ENCODE results near the gene PROCR. TPM values are rescaled to one million over a fixed set of nuclear protein-coding genes. Genes with fewer than 3 reads are reported as not detected.
"Not testable (repeated sequence)": the region's sequence is repeated elsewhere in the genome, so short reads cannot be mapped to it uniquely, and the experiment has no call there.

Gene PROCR
- total RNA-seq, 8 experiments from 2014 or later, result 0.11 to 60.3 (median 3.6) TPM; not detected in 1

- H3K4me1 ChIP-seq (replicated peaks in 1 of 2); H3K27ac ChIP-seq; in situ Hi-C loops (cut with MboI; ENCODE audit: low pct_unique_long_range_greater_than_20kb in 2 of 9, low sequenced_read_pairs in 9 of 9, unreplicated experiment in 9 of 9); ATAC-seq (replicated peaks in 6 of 8); H3K4me3 ChIP-seq: not testable (repeated sequence)
- WGBS, 10 experiments, result 43 to 100% (median 69%) methylated on average over 1 to 4 of the region's 4 CpGs; no CpG with 5 or more reads in 1 of the 10 experiments
Observed at GRCh38 chr20:35168701-35169409, 3.0 kb upstream of the PROCR start.

DNA sequence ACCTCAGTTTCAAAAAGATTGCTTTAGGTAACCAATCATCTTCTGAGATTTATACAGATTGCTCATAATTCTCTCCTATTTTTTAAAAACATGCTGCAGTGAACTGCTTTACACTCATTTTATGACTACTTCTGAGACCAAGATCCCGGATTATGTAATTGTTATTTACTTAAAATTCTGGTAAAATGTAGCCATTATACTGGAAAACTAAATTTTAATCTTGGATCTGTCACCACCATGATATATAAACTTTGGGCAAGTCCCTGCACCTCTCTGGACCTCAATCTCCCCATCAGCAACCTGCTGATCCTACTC is 477 bp upstream of the PROCR start:
- Histone ChIP-seq H3K4me1 (replicated peaks in 1 of 2) (no peaks in the 10 kb centered on the region), H3K27ac (no peak overlapping the region), H3K4me3 (no peak overlapping the region)
- in situ Hi-C loops (cut with MboI; ENCODE audit: low pct_unique_long_range_greater_than_20kb in 2 of 9, low sequenced_read_pairs in 9 of 9, unreplicated experiment in 9 of 9), result no loop called here
- WGBS, 10 experiments, result 0 to 100% (median 48%) methylated on average over 1 of the region's 1 CpG; no CpG with 5 or more reads in 2 of the 10 experiments
- no peak for ATAC-seq (replicated peaks in 6 of 8)

GRCh38 chr20:35172434-35172806 is 548 bp downstream of the PROCR start:
- H3K27ac ChIP-seq, result no peak overlapping the region
- in situ Hi-C loops (cut with MboI; ENCODE audit: low pct_unique_long_range_greater_than_20kb in 2 of 9, low sequenced_read_pairs in 9 of 9, unreplicated experiment in 9 of 9), result no loop called here
- H3K4me1 ChIP-seq (replicated peaks in 1 of 2), result no peaks in the 10 kb centered on the region
- ATAC-seq (replicated peaks in 6 of 8), result no peak
- H3K4me3 ChIP-seq, result no peak overlapping the region
- WGBS, 10 experiments, result 10 to 94% (median 78%) methylated on average over 1 to 3 of the region's 3 CpGs; no CpG with 5 or more reads in 3 of the 10 experiments

DNA sequence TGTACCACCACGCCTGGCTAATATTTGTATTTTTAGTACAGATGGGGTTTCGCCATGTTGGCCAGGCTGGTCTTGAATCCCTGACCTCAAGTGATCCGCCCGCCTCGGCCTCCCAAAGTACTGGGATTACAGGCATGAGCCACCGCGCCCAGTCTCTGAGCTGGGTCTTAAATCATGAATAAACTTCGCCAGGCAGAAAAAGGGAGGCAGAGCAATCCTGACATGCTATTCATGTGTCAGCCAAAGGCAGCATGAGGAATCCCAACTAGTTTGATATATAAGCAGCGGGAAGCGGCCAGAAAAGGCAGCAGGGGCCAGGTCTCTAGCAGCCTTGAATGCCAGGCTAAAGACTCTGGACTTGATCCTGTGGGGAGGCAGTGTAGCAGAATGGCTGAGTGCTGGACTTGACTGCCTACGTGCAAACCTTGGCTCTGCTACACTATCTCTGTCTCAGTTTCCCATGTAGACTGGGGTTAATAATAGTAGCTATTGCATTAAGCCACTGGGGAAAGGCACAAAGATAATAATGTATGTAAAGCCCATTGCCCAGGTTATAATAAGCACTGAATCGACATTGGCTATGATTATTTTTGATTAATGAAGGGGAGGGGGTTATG is 1.8 kb downstream of the PROCR start:
- ATAC-seq (replicated peaks in 6 of 8), result peak in 2 of 8 experiments; percentile 9 to 25
- no peak overlapping the region for H3K27ac ChIP-seq
- no peak overlapping the region for H3K4me3 ChIP-seq
- in situ Hi-C loops (cut with MboI; ENCODE audit: low pct_unique_long_range_greater_than_20kb in 2 of 9, low sequenced_read_pairs in 9 of 9, unreplicated experiment in 9 of 9), result no loop called here
- H3K4me1 ChIP-seq (replicated peaks in 1 of 2), result no peaks in the 10 kb centered on the region
- 17 to 100% (median 83%) methylated on average over 1 to 12 of the region's 12 CpGs; no CpG with 5 or more reads in 1 of the 10 experiments for WGBS, 10 experiments

DNA sequence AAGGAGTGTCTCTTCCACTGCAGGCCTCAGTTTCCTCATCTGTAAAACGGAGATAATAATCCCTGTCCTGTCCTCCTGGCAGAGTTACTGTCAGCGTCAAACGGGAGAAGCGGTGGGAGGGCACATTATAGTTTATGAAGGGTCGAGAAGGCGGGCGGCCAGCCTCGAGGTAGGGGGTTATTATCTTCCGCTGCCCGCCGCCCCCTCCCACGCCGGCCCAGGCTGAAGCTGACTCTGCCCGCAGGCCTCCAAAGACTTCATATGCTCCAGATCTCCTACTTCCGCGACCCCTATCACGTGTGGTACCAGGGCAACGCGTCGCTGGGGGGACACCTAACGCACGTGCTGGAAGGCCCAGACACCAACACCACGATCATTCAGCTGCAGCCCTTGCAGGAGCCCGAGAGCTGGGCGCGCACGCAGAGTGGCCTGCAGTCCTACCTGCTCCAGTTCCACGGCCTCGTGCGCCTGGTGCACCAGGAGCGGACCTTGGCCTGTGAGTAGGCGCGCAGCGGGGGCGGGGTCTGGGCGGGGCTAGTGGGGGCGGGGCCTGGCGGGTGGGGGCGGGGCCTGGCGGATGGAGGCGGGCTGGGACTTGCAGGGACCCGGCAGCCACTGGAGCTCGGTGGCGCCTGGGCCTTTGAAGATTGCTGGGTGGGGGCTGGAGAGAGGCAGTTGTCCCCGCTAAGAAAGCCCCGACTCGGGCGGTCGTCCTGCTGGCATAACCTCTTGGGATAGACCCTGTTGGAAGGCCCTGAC is 2.8 kb downstream of the PROCR start:
- in situ Hi-C loops (cut with MboI; ENCODE audit: low pct_unique_long_range_greater_than_20kb in 2 of 9, low sequenced_read_pairs in 9 of 9, unreplicated experiment in 9 of 9), result no loop called here
- WGBS, 10 experiments, result 60 to 100% (median 70%) methylated on average over 1 to 9 of the region's 49 CpGs; no CpG with 5 or more reads in 4 of the 10 experiments
- ATAC-seq (replicated peaks in 6 of 8), result peak in 2 of 8 experiments; percentile 16 to 29

GRCh38 chr20:35176132-35176531 is 4.3 kb downstream of the PROCR start:
- in situ Hi-C loops (cut with MboI; ENCODE audit: low pct_unique_long_range_greater_than_20kb in 2 of 9, low sequenced_read_pairs in 9 of 9, unreplicated experiment in 9 of 9), result no loop called here
- no peak for ATAC-seq (replicated peaks in 6 of 8)
- 85 to 100% (median 100%) methylated on average over 1 to 5 of the region's 14 CpGs; no CpG with 5 or more reads in 6 of the 10 experiments for WGBS, 10 experiments
- no peak overlapping the region for H3K27ac ChIP-seq
- no peaks in the 10 kb centered on the region for H3K4me1 ChIP-seq (replicated peaks in 1 of 2)
- H3K4me3 ChIP-seq, result no peak overlapping the region

More for the DNA sequence above, 2.8 kb downstream of the PROCR start:
- Histone ChIP-seq H3K27ac (no peak overlapping the region), H3K4me1 (replicated peaks in 1 of 2) (no peaks in the 10 kb centered on the region), H3K4me3 (no peak overlapping the region)

DNA sequence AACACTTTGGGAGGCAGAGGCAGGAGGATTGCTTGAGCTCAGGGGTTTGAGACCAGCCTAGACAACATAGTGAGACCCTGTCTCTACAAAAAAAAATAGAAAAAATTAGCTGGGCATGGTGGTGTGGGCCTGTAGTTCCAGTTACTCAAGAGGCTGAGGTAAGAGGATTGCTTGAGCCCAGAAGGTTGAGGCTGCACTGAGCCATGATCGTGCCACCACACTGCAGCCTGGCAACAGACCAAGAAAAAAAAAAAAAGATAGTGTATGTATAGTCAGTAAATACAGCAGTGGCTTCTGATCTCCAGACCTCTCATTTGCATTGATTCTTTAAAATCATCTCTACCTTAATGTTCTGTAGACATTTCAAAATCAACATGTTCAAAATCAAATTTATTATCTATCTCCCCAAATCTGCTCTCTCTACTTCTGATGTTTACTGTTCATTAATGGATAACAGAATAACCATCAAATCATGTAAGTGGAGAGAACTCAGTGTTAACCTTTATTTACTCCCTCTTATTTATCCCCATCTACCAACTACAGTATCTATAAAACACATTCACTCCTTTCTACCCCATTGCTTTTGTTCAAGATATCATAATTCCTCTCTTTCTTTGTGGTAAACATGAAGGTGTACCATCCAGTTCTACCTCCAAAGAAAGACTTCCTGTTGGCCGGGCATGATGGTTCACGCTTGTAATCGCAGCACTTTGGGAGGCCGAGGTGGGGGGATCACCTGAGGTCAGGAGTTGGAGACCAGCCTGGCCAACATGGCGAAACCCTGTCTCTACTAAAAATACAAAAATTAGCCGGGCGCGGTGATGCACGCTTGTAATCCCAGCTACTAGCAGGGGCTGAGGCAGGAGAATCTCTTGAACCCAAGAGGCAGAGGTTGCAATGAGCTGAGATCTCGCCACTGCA is 7.7 kb downstream of the PROCR start:
- no peak overlapping the region for H3K4me3 ChIP-seq
- WGBS, 10 experiments, result 67 to 98% (median 92%) methylated on average over 3 to 10 of the region's 11 CpGs; no CpG with 5 or more reads in 1 of the 10 experiments
- no peak for ATAC-seq (replicated peaks in 6 of 8)
- no peaks in the 10 kb centered on the region for H3K4me1 ChIP-seq (replicated peaks in 1 of 2)
- in situ Hi-C loops (cut with MboI; ENCODE audit: low pct_unique_long_range_greater_than_20kb in 2 of 9, low sequenced_read_pairs in 9 of 9, unreplicated experiment in 9 of 9), result no loop called here
- H3K27ac ChIP-seq, result no peak overlapping the region

GRCh38 chr20:35180266-35180665 is 8.4 kb downstream of the PROCR start:
- in situ Hi-C loops (cut with MboI; ENCODE audit: low pct_unique_long_range_greater_than_20kb in 2 of 9, low sequenced_read_pairs in 9 of 9, unreplicated experiment in 9 of 9), result no loop called here
- H3K4me3 ChIP-seq, result no peak overlapping the region
- H3K27ac ChIP-seq, result no peak overlapping the region
- ATAC-seq (replicated peaks in 6 of 8), result no peak
- WGBS, 10 experiments, result 66 to 100% (median 93%) methylated on average over 1 to 5 of the region's 5 CpGs; no CpG with 5 or more reads in 1 of the 10 experiments
- no peaks in the 10 kb centered on the region for H3K4me1 ChIP-seq (replicated peaks in 1 of 2)

DNA sequence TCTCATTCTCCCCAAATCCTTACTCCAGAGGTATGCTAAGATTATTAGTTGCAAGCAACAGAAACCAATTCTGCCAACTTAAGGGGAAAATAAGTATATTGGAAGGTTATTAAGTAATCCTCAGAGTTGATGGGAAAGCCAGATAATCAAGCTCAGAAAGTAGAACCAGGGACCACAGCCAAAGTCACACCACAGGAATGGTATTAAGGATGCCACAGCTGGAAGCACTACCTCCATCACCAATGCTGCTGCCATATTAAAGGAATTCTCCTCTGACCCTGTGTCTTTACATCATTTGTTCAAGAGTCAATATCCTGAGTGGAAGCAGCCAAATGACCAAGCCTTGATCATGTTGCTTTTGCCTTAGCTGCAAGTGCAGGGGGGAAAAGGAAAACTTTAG is 9.9 kb downstream of the PROCR start:
- in situ Hi-C loops (cut with MboI; ENCODE audit: low pct_unique_long_range_greater_than_20kb in 2 of 9, low sequenced_read_pairs in 9 of 9, unreplicated experiment in 9 of 9), result no loop called here
- Histone ChIP-seq H3K4me3 (no peak overlapping the region), H3K27ac (no peak overlapping the region), H3K4me1 (replicated peaks in 1 of 2) (no peaks in the 10 kb centered on the region)
- ATAC-seq (replicated peaks in 6 of 8), result no peak

DNA sequence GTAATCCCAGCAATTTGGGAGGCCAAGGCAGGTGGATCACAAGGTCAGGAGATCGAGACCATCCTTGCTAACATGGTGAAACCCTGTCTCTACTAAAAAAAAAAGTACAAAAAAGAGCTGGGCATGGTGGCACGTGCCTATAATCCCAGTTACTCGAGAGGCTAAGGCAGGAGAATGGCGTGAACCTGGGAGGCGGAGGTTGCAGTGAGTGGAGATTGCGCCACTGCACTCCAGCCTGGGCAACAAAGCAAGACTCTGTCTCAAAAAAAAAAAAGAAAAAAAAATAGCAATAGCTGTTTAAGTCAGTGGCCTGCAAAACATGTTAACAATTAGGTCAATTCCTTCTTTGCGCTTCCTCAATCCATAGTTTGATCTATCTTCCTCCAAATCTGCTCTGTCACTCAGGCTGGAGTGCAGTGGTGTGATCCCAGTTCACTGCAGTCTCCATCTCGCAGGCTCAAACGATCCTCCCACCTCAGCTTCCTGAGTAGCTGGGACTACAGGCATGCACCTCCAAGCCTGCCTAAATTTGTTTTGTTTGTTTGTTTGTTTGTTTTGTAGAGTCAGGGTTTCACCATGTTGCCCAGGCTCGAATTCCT is 14.9 kb downstream of the PROCR start:
- H3K4me3 ChIP-seq; H3K27ac ChIP-seq; ATAC-seq (replicated peaks in 6 of 8); H3K4me1 ChIP-seq (replicated peaks in 1 of 2); in situ Hi-C loops (cut with MboI; ENCODE audit: low pct_unique_long_range_greater_than_20kb in 2 of 9, low sequenced_read_pairs in 9 of 9, unreplicated experiment in 9 of 9): not testable (repeated sequence)
- 73 to 100% (median 87%) methylated on average over 1 to 9 of the region's 10 CpGs for WGBS, 10 experiments

GRCh38 chr20:35187584-35188190 is 15.8 kb downstream of the PROCR start:
- no peak for ATAC-seq (replicated peaks in 6 of 8)
- H3K4me3 ChIP-seq, result no peak overlapping the region
- in situ Hi-C loops (cut with MboI; ENCODE audit: low pct_unique_long_range_greater_than_20kb in 2 of 9, low sequenced_read_pairs in 9 of 9, unreplicated experiment in 9 of 9), result no loop called here
- H3K4me1 ChIP-seq (replicated peaks in 1 of 2), result no peaks in the 10 kb centered on the region
- WGBS, 10 experiments, result 44 to 96% (median 72%) methylated on average over 2 to 5 of the region's 5 CpGs; no CpG with 5 or more reads in 1 of the 10 experiments
- no peak overlapping the region for H3K27ac ChIP-seq

DNA sequence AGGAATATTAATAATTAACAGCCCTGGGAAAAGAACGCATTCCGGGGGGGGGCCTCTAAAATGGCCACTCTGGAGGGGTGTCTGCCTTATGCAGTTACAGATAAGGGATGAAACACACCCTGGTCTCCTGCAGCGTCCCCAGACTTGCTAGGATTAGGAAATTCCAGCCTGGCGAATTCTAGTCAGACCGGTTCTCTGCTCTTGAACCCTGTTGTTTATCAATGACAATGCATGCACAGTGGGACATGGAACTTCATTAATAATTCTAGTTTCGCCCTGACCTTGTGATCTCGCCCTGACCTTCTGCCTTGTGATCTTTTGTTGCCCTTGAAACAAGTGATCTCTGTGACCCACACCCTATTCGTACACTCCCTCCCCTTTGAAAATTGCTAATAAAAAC is 17.4 kb downstream of the PROCR start:
- WGBS, 10 experiments, result 47 to 100% (median 76%) methylated on average over 1 to 8 of the region's 8 CpGs; no CpG with 5 or more reads in 4 of the 10 experiments
- H3K4me3 ChIP-seq; in situ Hi-C loops (cut with MboI; ENCODE audit: low pct_unique_long_range_greater_than_20kb in 2 of 9, low sequenced_read_pairs in 9 of 9, unreplicated experiment in 9 of 9); ATAC-seq (replicated peaks in 6 of 8); H3K27ac ChIP-seq; H3K4me1 ChIP-seq (replicated peaks in 1 of 2): not testable (repeated sequence)
